NCI-H526 treated with DMSO at 0.1 percent for 48 hours (cell line): ENCODE measurements around the gene PEX14.

Experiments
- DNase-seq: peaks from one replicate; lab custom pipeline; 2025; lab: John Stamatoyannopoulos, UW

Gene PEX14

GRCh38 chr1:10667861-10668761 lies 193.4 kb downstream of the PEX14 start:
- peak; percentile 25 for DNase-seq

- no peak for DNase-seq
These were observed 194.8 kb downstream of the PEX14 start for GRCh38 chr1:10669570-10669969.

GRCh38 chr1:10670190-10670589 lies 195.4 kb downstream of the PEX14 start:
- no peak for DNase-seq

GRCh38 chr1:10671090-10671489 lies 196.3 kb downstream of the PEX14 start:
- no peak for DNase-seq

GRCh38 chr1:10671622-10672342 lies 197.0 kb downstream of the PEX14 start:
- no peak for DNase-seq

GRCh38 chr1:10672343-10673050 lies 197.7 kb downstream of the PEX14 start:
- DNase-seq = no peak

- DNase-seq = peak; percentile 24
These were observed 198.5 kb downstream of the PEX14 start for GRCh38 chr1:10673109-10673711.

GRCh38 chr1:10674222-10674621 lies 199.5 kb downstream of the PEX14 start:
- DNase-seq = no peak

GRCh38 chr1:10674700-10675609 lies 200.2 kb downstream of the PEX14 start:
- peak; percentile 18 for DNase-seq

- peak; percentile 10 for DNase-seq
These were observed 201.1 kb downstream of the PEX14 start for GRCh38 chr1:10675813-10676212.

- DNase-seq = no peak
These were observed 202.2 kb downstream of the PEX14 start for GRCh38 chr1:10676963-10677362.

GRCh38 chr1:10677491-10678391 lies 203.0 kb downstream of the PEX14 start:
- DNase-seq = no peak

GRCh38 chr1:10678402-10678801 lies 203.7 kb downstream of the PEX14 start:
- no peak for DNase-seq

GRCh38 chr1:10678852-10679251 lies 204.1 kb downstream of the PEX14 start:
- DNase-seq = no peak

GRCh38 chr1:10679496-10680220 lies 204.9 kb downstream of the PEX14 start:
- DNase-seq = peak; percentile 56
